ENCODE results near the gene BCL2L12. TPM values are rescaled to one million over a fixed set of nuclear protein-coding genes. Genes with fewer than 3 reads are reported as not detected.
"Not testable (repeated sequence)": the region's sequence is repeated elsewhere in the genome, so short reads cannot be mapped to it uniquely, and the experiment has no call there.

The BCL2L12 gene
- 10 to 100 TPM in 1 of 4 donors, 1 to 10 TPM in 3; 3.1 to 23.8 (median 3.5) TPM for total RNA-seq

DNA sequence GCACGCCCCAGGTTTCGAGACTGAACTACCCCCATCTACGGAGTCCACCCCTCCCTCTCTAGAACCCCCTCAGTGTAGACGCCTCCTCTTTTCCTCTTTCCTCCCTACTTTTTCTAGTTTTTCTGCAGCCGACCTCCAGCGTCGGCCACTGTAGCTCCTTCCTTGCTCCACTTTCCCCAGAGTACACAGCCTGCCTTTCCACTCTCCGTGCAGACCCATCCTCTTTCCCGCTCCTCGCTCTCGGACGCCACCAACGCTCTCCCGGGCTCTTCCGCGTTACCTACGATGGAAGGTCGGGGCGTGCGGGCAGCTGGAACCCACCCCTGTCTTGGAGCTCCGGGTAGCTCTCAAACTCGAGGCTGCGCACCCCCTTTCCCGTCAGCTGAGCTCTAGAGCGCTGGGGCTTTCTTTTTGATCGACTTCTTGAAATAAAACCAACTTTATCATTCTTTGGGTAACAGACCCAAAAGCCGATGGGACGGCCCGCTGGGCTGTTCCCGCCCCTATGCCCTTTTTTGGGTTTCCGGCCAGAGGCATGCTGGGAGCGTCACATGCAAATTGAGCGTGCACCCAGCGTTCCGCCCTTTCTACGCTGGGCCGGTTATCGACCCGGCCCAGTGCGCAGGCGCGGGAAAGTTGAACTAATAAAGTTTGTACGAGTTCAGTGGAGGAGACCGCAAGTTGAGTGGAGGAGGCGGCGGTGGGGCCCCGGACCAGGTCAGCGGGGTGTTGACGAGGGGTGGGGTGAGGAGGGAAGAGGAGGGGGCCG, at the start of gene BCL2L12, which contains the start of gene IRF3:
TSS of gene BCL2L12 (plus strand) at position 583 of the 769 bp plus-strand sequence. CDS start 760 bp downstream, outside the sequence.
TSS of gene IRF3 (minus strand) at position 507 of the 769 bp plus-strand sequence. CDS start 1,019 bp downstream, outside the sequence.
- Histone ChIP-seq H3K27me3 (no peaks in the 10 kb centered on the region), H3K27ac (peak within 1 kb of the TSS; percentile 87), H3K36me3 (no peaks in the 10 kb centered on the region), H3K4me1 (peaks cover 0 to 6% of the 10 kb centered on the region in 2 donors), H3K9me3 (no peaks in the 10 kb centered on the region), H3K4me3 (peak within 1 kb of the TSS; percentile 61 to 77)
- TF ChIP-seq POLR2A (IDR thresholded peaks at IDR 0.05): peak; percentile 69 to 73
- TF ChIP-seq, protein P1, sequence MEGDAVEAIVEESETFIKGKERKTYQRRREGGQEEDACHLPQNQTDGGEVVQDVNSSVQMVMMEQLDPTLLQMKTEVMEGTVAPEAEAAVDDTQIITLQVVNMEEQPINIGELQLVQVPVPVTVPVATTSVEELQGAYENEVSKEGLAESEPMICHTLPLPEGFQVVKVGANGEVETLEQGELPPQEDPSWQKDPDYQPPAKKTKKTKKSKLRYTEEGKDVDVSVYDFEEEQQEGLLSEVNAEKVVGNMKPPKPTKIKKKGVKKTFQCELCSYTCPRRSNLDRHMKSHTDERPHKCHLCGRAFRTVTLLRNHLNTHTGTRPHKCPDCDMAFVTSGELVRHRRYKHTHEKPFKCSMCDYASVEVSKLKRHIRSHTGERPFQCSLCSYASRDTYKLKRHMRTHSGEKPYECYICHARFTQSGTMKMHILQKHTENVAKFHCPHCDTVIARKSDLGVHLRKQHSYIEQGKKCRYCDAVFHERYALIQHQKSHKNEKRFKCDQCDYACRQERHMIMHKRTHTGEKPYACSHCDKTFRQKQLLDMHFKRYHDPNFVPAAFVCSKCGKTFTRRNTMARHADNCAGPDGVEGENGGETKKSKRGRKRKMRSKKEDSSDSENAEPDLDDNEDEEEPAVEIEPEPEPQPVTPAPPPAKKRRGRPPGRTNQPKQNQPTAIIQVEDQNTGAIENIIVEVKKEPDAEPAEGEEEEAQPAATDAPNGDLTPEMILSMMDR (IDR thresholded peaks at IDR 0.05): peak in 2 of 4 experiments; percentile 14 to 31
- intact Hi-C loops (cut with DNase I; ENCODE audit: low total_unique reads): no loop called here
- peak; percentile 98 to 99 for DNase-seq

DNA sequence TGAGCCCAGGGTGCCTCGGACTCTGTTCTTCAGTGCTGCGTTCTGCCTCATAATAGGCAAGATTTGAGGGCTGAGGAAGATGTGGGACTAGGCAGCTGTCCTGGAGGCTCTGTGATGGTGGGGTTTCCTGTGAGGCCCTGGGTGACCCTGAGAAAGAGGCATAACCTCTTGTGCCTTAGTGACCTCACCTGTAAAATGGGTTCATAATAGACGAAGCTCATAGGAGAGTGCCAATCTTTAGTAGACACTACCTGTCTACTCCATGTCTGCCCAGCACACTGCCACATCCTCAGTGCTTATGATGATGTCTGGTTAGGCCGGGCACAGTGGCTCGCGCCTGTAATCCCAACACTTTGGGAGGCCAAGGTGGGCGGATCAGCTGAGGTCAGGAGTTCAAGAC, 49.2 kb upstream of the BCL2L12 start:
- intact Hi-C loops (cut with DNase I; ENCODE audit: low total_unique reads): no loop called here
- Histone ChIP-seq H3K27ac (no peak overlapping the region), H3K9me3 (no peaks in the 10 kb centered on the region), H3K36me3 (no peaks in the 10 kb centered on the region), H3K4me1 (no peaks in the 10 kb centered on the region), H3K4me3 (no peak overlapping the region), H3K27me3 (no peaks in the 10 kb centered on the region)
- TF ChIP-seq, protein P1 (IDR thresholded peaks at IDR 0.05): no peak
- TF ChIP-seq POLR2A (IDR thresholded peaks at IDR 0.05): no peak
- DNase-seq: no peak

DNA sequence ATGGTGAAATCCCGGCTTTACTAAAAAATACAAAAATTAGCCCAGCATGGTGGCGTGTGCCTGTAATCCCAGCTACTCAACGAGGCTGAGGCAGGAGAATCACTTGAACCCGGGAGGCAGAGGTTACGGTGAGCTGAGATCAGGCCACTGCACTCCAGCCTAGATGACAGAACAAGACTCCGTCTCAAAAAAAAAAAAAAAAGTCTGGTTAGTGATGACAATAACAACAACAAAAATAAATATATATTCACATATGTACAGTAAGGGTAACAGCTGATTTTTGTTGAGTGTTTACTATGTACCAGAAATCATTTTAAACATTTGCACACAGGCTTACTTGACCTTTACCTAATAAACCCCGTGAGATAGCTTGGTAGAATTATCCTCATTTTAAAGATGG, 48.8 kb upstream of the BCL2L12 start:
- Histone ChIP-seq H3K4me3 (no peak overlapping the region), H3K27ac (no peak overlapping the region), H3K9me3 (no peaks in the 10 kb centered on the region), H3K36me3 (no peaks in the 10 kb centered on the region), H3K4me1 (no peaks in the 10 kb centered on the region), H3K27me3 (no peaks in the 10 kb centered on the region)
- intact Hi-C loops (cut with DNase I; ENCODE audit: low total_unique reads): no loop called here
- no peak for DNase-seq
- no peak for TF ChIP-seq POLR2A (IDR thresholded peaks at IDR 0.05)
- TF ChIP-seq, protein P1 (IDR thresholded peaks at IDR 0.05): no peak

DNA sequence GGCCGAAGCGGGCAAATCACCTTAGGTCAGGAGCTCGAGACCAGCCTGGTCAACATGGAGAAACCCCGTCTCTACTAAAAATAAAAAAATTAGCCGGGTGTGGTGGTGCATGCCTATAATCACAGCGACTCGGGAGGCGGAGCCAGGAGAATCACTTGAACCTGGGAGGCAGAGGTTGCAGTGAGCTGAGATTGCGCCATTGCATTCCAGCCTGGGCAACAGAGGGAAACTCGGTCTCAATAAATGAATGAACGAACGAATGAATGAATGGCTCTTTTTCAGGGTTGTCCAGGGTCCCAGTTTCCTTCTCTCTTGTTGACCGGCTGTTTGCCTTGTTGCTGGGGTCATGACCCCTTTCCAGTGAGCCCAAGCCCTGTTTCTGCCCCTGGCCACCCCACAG, 47.9 kb upstream of the BCL2L12 start:
- H3K4me1 ChIP-seq; H3K36me3 ChIP-seq; H3K9me3 ChIP-seq; H3K4me3 ChIP-seq; intact Hi-C loops (cut with DNase I; ENCODE audit: low total_unique reads); DNase-seq; H3K27me3 ChIP-seq; H3K27ac ChIP-seq: not testable (repeated sequence)

DNA sequence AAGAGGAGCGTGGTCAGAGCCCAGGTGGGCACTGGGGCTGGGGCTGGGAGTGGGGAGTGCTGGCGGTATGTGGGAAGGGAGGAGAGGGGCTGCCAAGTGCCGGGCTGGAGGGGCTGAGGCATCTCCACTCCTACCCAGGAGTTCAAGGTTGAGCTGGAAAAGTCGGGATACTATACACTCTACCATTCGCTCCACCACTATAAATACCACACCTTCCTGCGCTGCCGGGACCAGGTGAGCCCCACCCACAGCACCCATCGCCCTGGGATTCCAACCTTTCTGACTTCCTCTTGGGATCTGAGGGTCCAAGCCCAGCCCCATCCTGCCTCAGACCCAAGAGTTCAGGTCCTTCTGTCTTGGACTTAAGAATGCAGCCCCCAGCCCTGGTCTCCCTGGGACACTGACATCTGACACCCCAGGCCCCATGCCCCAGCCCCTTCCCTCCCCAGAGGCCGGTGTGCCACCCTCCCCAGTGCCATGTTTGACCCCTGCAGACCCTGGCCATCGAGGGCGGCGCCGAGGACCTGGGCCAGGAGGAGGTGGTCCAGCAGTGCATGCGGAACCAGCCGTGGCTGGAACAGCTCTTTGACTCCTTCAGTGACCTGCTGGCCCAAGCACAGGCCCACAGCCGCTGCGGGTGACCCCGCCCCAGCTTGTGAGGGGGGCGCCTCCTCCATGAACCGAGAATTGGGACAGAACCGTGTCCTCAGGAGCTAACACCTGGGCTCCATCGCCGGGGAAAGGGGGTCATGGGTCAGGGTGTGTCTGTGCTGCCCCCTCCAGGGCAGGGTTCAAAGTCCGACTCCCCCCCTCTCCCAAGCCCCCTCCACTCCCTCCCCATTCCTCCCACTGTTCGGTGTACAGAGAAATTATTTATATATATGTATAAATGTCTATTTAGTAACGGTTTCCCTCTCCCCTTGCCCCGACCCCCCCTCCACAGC, 40.5 kb upstream of the BCL2L12 start:
- TF ChIP-seq, protein P1 (IDR thresholded peaks at IDR 0.05): no peak
- TF ChIP-seq POLR2A (IDR thresholded peaks at IDR 0.05): no peak
- no peaks in the 10 kb centered on the region for H3K36me3 ChIP-seq
- no peak overlapping the region for H3K4me3 ChIP-seq
- DNase-seq: no peak
- H3K4me1 ChIP-seq: no peaks in the 10 kb centered on the region
- intact Hi-C loops (cut with DNase I; ENCODE audit: low total_unique reads): no loop called here
- no peaks in the 10 kb centered on the region for H3K27me3 ChIP-seq
- no peak overlapping the region for H3K27ac ChIP-seq
- H3K9me3 ChIP-seq: no peaks in the 10 kb centered on the region
